NB4 (cell line): Measurements from ENCODE around the gene NTN4.

ENCODE experiments used
- CTCF ChIP-seq: IDR thresholded peaks from one replicate; pipeline ENCODE4 v1.5.1; 2012; ENCODE audit warnings: low read depth, low read length
- MYC ChIP-seq: IDR thresholded peaks from 2 replicates; pipeline ENCODE4 v1.6.1; 2011; ENCODE audit warnings: low read depth, low read length
- POLR2A ChIP-seq: IDR thresholded peaks from 2 replicates; pipeline ENCODE4 v1.6.1; 2011; ENCODE audit warnings: mild to moderate bottlenecking; ENCODE audit not compliant: insufficient read length; ENCODE audit errors: extremely low read depth

- TF ChIP-seq POLR2A (no peak), CTCF (no peak), MYC (no peak)
Observed at GRCh38 chr12:95763809-95764253, 26.7 kb downstream of the NTN4 start.
